ENCODE results near the gene MICAL3.
"Not testable (repeated sequence)": the region's sequence is repeated elsewhere in the genome, so short reads cannot be mapped to it uniquely, and the experiment has no call there.

MICAL3 gene

GRCh38 chr22:18050065-18050464 lies 25.7 kb upstream of the MICAL3 start:
- H3K4me3 ChIP-seq (ENCODE audit: low read length) = no peak overlapping the region
- no peak for TF ChIP-seq CTCF (conservative IDR thresholded peaks at IDR 0.05; ENCODE audit: low read depth, low read length)
- no peak for DNase-seq (ENCODE audit: low read depth)

GRCh38 chr22:18048441-18048898 lies 24.1 kb upstream of the MICAL3 start:
- TF ChIP-seq CTCF (conservative IDR thresholded peaks at IDR 0.05; ENCODE audit: low read depth, low read length) = no peak
- no peak overlapping the region for H3K4me3 ChIP-seq (ENCODE audit: low read length)
- no peak for DNase-seq (ENCODE audit: low read depth)

- TF ChIP-seq CTCF (conservative IDR thresholded peaks at IDR 0.05; ENCODE audit: low read depth, low read length) = no peak
- no peak for DNase-seq (ENCODE audit: low read depth)
- H3K4me3 ChIP-seq (ENCODE audit: low read length) = no peak overlapping the region
Measured at GRCh38 chr22:18048041-18048440, 23.7 kb upstream of the MICAL3 start.

GRCh38 chr22:18045794-18046193 lies 21.4 kb upstream of the MICAL3 start:
- no peak for DNase-seq (ENCODE audit: low read depth)
- no peak for TF ChIP-seq CTCF (conservative IDR thresholded peaks at IDR 0.05; ENCODE audit: low read depth, low read length)
- H3K4me3 ChIP-seq (ENCODE audit: low read length) = no peak overlapping the region

- DNase-seq (ENCODE audit: low read depth) = no peak
- no peak for TF ChIP-seq CTCF (conservative IDR thresholded peaks at IDR 0.05; ENCODE audit: low read depth, low read length)
- H3K4me3 ChIP-seq (ENCODE audit: low read length) = no peak overlapping the region
Measured at GRCh38 chr22:18044548-18045271, 20.3 kb upstream of the MICAL3 start.

GRCh38 chr22:18042685-18043084 lies 18.3 kb upstream of the MICAL3 start:
- H3K4me3 ChIP-seq (ENCODE audit: low read length) = no peak overlapping the region
- no peak for TF ChIP-seq CTCF (conservative IDR thresholded peaks at IDR 0.05; ENCODE audit: low read depth, low read length)
- no peak for DNase-seq (ENCODE audit: low read depth)

- not testable (repeated sequence) for DNase-seq (ENCODE audit: low read depth); H3K4me3 ChIP-seq (ENCODE audit: low read length)
Measured at GRCh38 chr22:18040898-18041297, 16.5 kb upstream of the MICAL3 start.

Measured in retinal pigment epithelial cell (primary cell).